Vagina (tissue), 2 donors: Measurements from ENCODE around the gene EDDM13. TPM values are rescaled to one million over a fixed set of nuclear protein-coding genes. Genes with fewer than 3 reads are reported as not detected.
"Not testable (repeated sequence)": the region's sequence is repeated elsewhere in the genome, so short reads cannot be mapped to it uniquely, and the experiment has no call there.

Source experiments
- DNase-seq, 2 donors: peaks; one replicate each; pipeline ENCODE4 v3.0.0-alpha.2; 2017; ENCODE audit errors: extremely low spot score in 2 of 2
- H3K27ac ChIP-seq: fragments of 200-600 bp; sonication (generic); one replicate; pipeline ENCODE4 v1.5.1; 2019
- H3K27me3 ChIP-seq: fragments of 200-600 bp; sonication (generic); one replicate; pipeline ENCODE4 v1.5.1; 2019
- H3K36me3 ChIP-seq, 2 donors: fragments of 200-600 bp; sonication (generic); one replicate each; pipeline ENCODE4 v1.5.1; 2017 to 2019
- H3K4me1 ChIP-seq: fragments of 200-600 bp; sonication (generic); one replicate; pipeline ENCODE4 v1.5.1; 2019
- H3K4me3 ChIP-seq, 2 donors: fragments of 200-600 bp; sonication (generic); 1 replicate in 1 of 2; 2 replicates in 1 of 2; pipeline ENCODE4 v1.5.1; 2016 to 2019
- H3K9me3 ChIP-seq: fragments of 200-600 bp; sonication (generic); one replicate; pipeline ENCODE4 v1.5.1; 2019
- POLR2A ChIP-seq, 2 donors: fragments of 450-650 bp; IDR thresholded peaks; one replicate each; pipeline ENCODE4 v1.6.1; 2017; ENCODE audit warnings: antibody characterized with exemption in 2 of 2, mild to moderate bottlenecking in 2 of 2, moderate library complexity in 2 of 2
- POLR2AphosphoS5 ChIP-seq, 2 donors: sonication (generic); formaldehyde crosslinking; IDR thresholded peaks; one replicate each; pipeline ENCODE4 v1.9.0; 2017; ENCODE audit warnings: antibody characterized with exemption in 2 of 2, mild to moderate bottlenecking in 2 of 2, low read depth in 1 of 2; ENCODE audit not compliant: insufficient read depth in 1 of 2
- intact Hi-C: fragments of 100-400 bp; cut with DNase I; formaldehyde crosslinking; loops from one replicate; pipeline ENCODE4 v1.15.1; 2023
- total RNA-seq: library from RNA; depleted of rRNA; stranded (reverse); fragments of >200 nt; gene quantifications from one replicate; pipeline ENCODE4 v1.2.3, GENCODE V29; 2016
- TF ChIP-seq, protein P1 (sequence below), 3 experiments: fragments of 450-650 bp in 2 of 3; fragments of 200-600 bp in 1 of 3; sonication (generic) in 1 of 3; IDR thresholded peaks; one replicate each; pipeline ENCODE4 v1.5.1; 2017 to 2019; ENCODE audit warnings: antibody characterized with exemption in 3 of 3, mild to moderate bottlenecking in 2 of 3, moderate library complexity in 2 of 3

The EDDM13 gene
- total RNA-seq, 1 donor from 2014 or later: 7.6 TPM

GRCh38 chr19:56252699-56253422 is 19.7 kb upstream of the EDDM13 start:
- Histone ChIP-seq H3K4me1 (no peaks in the 10 kb centered on the region), H3K27ac (no peak overlapping the region), H3K36me3 (no peaks in the 10 kb centered on the region), H3K27me3 (no peaks in the 10 kb centered on the region), H3K4me3 (no peak overlapping the region), H3K9me3 (no peaks in the 10 kb centered on the region)
- intact Hi-C loops: loop anchor here (10.0 kb wide), 1 partner anchor 102 kb away; no protein-coding TSS in a partner anchor
- DNase-seq: no peak
- TF ChIP-seq POLR2A (IDR thresholded peaks at IDR 0.05) (no peak), POLR2AphosphoS5 (IDR thresholded peaks at IDR 0.05; ENCODE audit: insufficient read depth in 1 of 2, low read depth in 1 of 2) (no peak)
- TF ChIP-seq, protein P1, sequence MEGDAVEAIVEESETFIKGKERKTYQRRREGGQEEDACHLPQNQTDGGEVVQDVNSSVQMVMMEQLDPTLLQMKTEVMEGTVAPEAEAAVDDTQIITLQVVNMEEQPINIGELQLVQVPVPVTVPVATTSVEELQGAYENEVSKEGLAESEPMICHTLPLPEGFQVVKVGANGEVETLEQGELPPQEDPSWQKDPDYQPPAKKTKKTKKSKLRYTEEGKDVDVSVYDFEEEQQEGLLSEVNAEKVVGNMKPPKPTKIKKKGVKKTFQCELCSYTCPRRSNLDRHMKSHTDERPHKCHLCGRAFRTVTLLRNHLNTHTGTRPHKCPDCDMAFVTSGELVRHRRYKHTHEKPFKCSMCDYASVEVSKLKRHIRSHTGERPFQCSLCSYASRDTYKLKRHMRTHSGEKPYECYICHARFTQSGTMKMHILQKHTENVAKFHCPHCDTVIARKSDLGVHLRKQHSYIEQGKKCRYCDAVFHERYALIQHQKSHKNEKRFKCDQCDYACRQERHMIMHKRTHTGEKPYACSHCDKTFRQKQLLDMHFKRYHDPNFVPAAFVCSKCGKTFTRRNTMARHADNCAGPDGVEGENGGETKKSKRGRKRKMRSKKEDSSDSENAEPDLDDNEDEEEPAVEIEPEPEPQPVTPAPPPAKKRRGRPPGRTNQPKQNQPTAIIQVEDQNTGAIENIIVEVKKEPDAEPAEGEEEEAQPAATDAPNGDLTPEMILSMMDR (IDR thresholded peaks at IDR 0.05): peak; percentile 49 to 61 (median 53)

DNA sequence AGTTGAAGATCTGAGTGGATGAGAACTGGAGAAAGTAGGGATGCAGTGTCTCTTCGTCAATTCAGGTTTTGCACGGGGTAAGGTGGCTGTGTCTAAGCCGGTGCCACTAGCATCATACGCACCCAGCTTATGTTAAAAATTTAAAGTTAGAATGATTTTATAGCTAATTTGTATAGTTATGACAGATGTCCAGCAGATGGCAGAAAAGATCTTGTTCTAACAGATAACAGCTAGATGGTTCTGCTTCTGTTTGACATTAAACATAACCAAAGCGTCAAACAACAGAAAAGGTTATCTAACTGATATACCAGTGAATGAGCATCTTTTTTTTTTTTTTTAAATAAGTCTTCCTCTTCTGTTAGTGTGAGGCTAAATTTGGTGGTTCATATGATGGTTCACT is 18.8 kb upstream of the EDDM13 start:
- Histone ChIP-seq H3K36me3 (no peaks in the 10 kb centered on the region), H3K27me3 (no peaks in the 10 kb centered on the region), H3K4me1 (no peaks in the 10 kb centered on the region), H3K9me3 (no peaks in the 10 kb centered on the region), H3K27ac (no peak overlapping the region), H3K4me3 (no peak overlapping the region)
- TF ChIP-seq, protein P1 (IDR thresholded peaks at IDR 0.05): peak in 2 of 3 experiments; percentile 28 to 36
- TF ChIP-seq POLR2AphosphoS5 (IDR thresholded peaks at IDR 0.05; ENCODE audit: insufficient read depth in 1 of 2, low read depth in 1 of 2): no peak
- DNase-seq: no peak
- intact Hi-C loops: loop anchor here (10.0 kb wide), 1 partner anchor 101 kb away; no protein-coding TSS in a partner anchor

DNA sequence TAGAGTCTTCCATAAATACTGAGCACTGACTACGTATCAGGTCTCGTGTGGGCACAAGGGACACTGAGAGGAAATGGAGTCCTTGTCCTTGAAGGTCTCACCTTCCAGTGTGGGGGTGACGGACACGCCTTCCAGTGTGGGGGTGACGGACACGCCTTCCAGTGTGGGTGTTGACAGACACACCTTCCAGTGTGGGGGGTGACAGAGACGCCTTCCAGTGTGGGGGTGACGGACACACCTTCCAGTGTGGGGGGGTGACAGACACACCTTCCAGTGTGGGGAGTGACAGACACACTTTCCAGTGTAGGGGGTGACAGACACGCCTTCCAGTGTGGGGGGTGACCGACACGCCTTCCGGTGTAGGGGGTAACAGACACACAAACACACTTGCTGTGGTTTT is 14.3 kb upstream of the EDDM13 start:
- Histone ChIP-seq H3K36me3 (no peaks in the 10 kb centered on the region), H3K4me3 (no peak overlapping the region), H3K27me3 (no peaks in the 10 kb centered on the region), H3K4me1 (no peaks in the 10 kb centered on the region), H3K9me3 (no peaks in the 10 kb centered on the region), H3K27ac (no peak overlapping the region)
- no peak for DNase-seq
- TF ChIP-seq POLR2AphosphoS5 (IDR thresholded peaks at IDR 0.05; ENCODE audit: insufficient read depth in 1 of 2, low read depth in 1 of 2): no peak
- TF ChIP-seq, protein P1 (IDR thresholded peaks at IDR 0.05): no peak
- TF ChIP-seq POLR2A (IDR thresholded peaks at IDR 0.05): no peak
- intact Hi-C loops: loop anchor here (10.0 kb wide), 1 partner anchor 97 kb away; no protein-coding TSS in a partner anchor

- Histone ChIP-seq H3K27ac (no peak overlapping the region), H3K9me3 (no peaks in the 10 kb centered on the region), H3K27me3 (no peaks in the 10 kb centered on the region), H3K4me1 (no peaks in the 10 kb centered on the region), H3K4me3 (no peak overlapping the region), H3K36me3 (no peaks in the 10 kb centered on the region)
- TF ChIP-seq POLR2AphosphoS5 (IDR thresholded peaks at IDR 0.05; ENCODE audit: insufficient read depth in 1 of 2, low read depth in 1 of 2) (no peak), POLR2A (IDR thresholded peaks at IDR 0.05) (no peak)
- TF ChIP-seq, protein P1 (IDR thresholded peaks at IDR 0.05): no peak
- intact Hi-C loops: no loop called here
- peak in 1 of 2 donors; percentile 34 for DNase-seq
These were observed 11.4 kb upstream of the EDDM13 start for GRCh38 chr19:56261145-56261544.

DNA sequence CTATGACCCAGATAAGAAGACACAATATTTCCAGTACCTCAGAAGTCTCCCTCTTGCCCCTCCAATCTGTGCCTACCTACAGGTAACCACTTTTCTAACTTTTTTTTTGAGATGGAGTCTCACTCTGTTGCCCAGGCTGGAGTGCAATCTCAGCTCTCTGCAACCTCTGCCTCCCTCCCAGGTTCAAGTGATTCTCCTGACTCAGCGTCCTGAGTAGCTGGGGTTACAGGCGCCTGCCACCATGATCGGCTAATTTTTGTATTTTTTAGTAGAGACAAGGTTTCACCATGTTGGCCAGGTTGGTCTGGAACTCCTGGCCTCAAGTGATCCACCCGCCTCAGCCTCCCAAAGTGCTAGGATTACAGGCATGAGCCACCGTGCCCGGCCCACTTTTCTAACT is 10.6 kb upstream of the EDDM13 start:
- H3K4me1 ChIP-seq, DNase-seq, intact Hi-C loops, H3K36me3 ChIP-seq, H3K27me3 ChIP-seq, H3K27ac ChIP-seq, H3K9me3 ChIP-seq, H3K4me3 ChIP-seq: not testable (repeated sequence)
